GM12801 (cell line): ENCODE results near the gene TMEM220.

Source experiments
- CTCF ChIP-seq: IDR thresholded peaks from one replicate; pipeline ENCODE4 v1.5.1; 2011; ENCODE audit warnings: control low read depth; ENCODE audit not compliant: insufficient read length; ENCODE audit errors: extremely low read depth

Gene TMEM220

GRCh38 chr17:10761281-10761680 is 31.5 kb upstream of the TMEM220 start:
- TF ChIP-seq CTCF, result no peak

- no peak for TF ChIP-seq CTCF
These were observed 28.2 kb upstream of the TMEM220 start for GRCh38 chr17:10758062-10758461.

- no peak for TF ChIP-seq CTCF
These were observed 27.8 kb upstream of the TMEM220 start for GRCh38 chr17:10757647-10758046.

GRCh38 chr17:10757067-10757466 is 27.2 kb upstream of the TMEM220 start:
- no peak for TF ChIP-seq CTCF

- no peak for TF ChIP-seq CTCF
These were observed 26.8 kb upstream of the TMEM220 start for GRCh38 chr17:10756619-10757018.

GRCh38 chr17:10756185-10756584 is 26.4 kb upstream of the TMEM220 start:
- TF ChIP-seq CTCF, result no peak

GRCh38 chr17:10755592-10756127 is 25.8 kb upstream of the TMEM220 start:
- TF ChIP-seq CTCF, result no peak
